Activated naive CD4-positive, alpha-beta T cell treated with anti-CD3 and anti-CD28 coated beads, Interleukin-2, amount 10 ng/mL, durations not matched to agents 7 days and 5 days (primary cell): ENCODE measurements around the gene EXOC2.

Source experiments
- CTCF ChIA-PET: fragments of 350-600 bp; sonication (Branson Sonifier 250); formaldehyde crosslinking; loops from one replicate; lab custom pipeline; 2021; ENCODE audit warnings: antibody characterized with exemption; lab: Charles Lee
- DNase-seq: peaks from one replicate; pipeline ENCODE4 v3.0.0-alpha.2; 2020
- H3K27ac Mint-ChIP-seq: one replicate; pipeline ENCODE4 v1.8.0; 2021; ENCODE audit warnings: mild to moderate bottlenecking, moderate library complexity, mixed read lengths
- H3K27me3 Mint-ChIP-seq: one replicate; pipeline ENCODE4 v1.8.0; 2021; ENCODE audit warnings: mild to moderate bottlenecking, mixed read lengths
- H3K36me3 Mint-ChIP-seq: one replicate; pipeline ENCODE4 v1.8.0; 2021; ENCODE audit warnings: mixed read lengths
- H3K4me1 Mint-ChIP-seq: one replicate; pipeline ENCODE4 v1.8.0; 2021; ENCODE audit warnings: mixed read lengths
- H3K4me3 Mint-ChIP-seq: one replicate; pipeline ENCODE4 v1.8.0; 2021; ENCODE audit warnings: mild to moderate bottlenecking, moderate library complexity, mixed read lengths
- H3K9me3 Mint-ChIP-seq: one replicate; pipeline ENCODE4 v1.8.0; 2021; ENCODE audit warnings: mixed read lengths

EXOC2 gene, protein sequence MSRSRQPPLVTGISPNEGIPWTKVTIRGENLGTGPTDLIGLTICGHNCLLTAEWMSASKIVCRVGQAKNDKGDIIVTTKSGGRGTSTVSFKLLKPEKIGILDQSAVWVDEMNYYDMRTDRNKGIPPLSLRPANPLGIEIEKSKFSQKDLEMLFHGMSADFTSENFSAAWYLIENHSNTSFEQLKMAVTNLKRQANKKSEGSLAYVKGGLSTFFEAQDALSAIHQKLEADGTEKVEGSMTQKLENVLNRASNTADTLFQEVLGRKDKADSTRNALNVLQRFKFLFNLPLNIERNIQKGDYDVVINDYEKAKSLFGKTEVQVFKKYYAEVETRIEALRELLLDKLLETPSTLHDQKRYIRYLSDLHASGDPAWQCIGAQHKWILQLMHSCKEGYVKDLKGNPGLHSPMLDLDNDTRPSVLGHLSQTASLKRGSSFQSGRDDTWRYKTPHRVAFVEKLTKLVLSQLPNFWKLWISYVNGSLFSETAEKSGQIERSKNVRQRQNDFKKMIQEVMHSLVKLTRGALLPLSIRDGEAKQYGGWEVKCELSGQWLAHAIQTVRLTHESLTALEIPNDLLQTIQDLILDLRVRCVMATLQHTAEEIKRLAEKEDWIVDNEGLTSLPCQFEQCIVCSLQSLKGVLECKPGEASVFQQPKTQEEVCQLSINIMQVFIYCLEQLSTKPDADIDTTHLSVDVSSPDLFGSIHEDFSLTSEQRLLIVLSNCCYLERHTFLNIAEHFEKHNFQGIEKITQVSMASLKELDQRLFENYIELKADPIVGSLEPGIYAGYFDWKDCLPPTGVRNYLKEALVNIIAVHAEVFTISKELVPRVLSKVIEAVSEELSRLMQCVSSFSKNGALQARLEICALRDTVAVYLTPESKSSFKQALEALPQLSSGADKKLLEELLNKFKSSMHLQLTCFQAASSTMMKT

DNA sequence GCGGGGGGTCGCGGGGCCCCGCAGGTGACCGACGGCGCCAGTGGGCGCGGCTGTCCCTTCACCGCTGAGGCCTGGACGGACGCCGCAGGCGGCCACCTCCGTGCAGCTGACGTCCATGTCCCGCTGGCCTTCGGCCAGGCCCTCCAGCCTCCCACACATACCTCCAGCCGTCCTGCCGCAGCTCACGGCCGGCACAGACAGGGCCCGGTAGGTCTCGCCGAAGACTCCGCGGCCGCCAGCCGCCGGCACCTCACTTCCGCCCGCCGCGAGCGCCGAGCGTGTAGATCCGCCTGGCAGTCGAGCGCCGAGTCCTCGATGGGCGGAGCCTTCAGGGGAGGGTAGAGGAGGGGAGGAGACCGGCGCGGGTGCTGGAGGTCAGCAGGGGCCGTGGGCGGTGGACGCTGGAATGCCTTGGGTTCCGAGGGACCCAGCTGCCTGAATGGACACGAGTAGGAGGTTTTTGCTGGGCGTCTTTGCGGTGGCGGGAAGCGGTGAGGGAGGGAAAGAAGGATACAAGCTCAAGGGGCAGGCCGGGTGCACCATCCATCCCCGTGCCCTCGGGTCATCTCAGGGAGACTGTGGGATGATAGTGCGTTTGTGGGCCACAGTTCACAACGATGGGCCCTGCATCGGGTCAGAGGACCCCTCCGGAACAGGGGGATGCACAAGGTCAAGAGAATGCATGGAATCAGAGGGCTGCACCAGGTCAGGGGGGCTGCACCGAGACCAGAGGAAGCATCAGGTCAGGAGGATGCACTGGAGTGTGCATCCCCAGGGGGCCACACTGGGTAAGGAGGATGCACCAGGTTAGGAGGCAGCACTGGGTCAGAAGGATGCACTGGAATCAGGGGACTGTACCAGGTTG is at the start of gene EXOC2:
Gene EXOC2 (minus strand): TSS at position 282 of the 865 bp plus-strand sequence. CDS start 55,321 bp downstream, outside the sequence.
- peak within 1 kb of the TSS; percentile 96 for H3K4me3 Mint-ChIP-seq
- peak; percentile 90 for DNase-seq
- H3K4me1 Mint-ChIP-seq = peaks cover 31% of the 10 kb centered on the region
- peak within 1 kb of the TSS; percentile 91 for H3K27ac Mint-ChIP-seq
- CTCF ChIA-PET = interaction anchor here (1.2 to 2.3 kb wide), 3 partner anchors 19 to 545 kb away, joined by 3 to 9 read pairs (median 6); no protein-coding TSS in a partner anchor
- H3K27me3 Mint-ChIP-seq = no peaks in the 10 kb centered on the region
- no peaks in the 10 kb centered on the region for H3K9me3 Mint-ChIP-seq
- H3K36me3 Mint-ChIP-seq = peaks cover 7% of the 10 kb centered on the region

- no peak for DNase-seq
- Mint-ChIP-seq H3K36me3 (no peaks in the 10 kb centered on the region), H3K27me3 (peaks cover 7% of the 10 kb centered on the region), H3K27ac (no peak overlapping the region), H3K4me1 (no peaks in the 10 kb centered on the region), H3K9me3 (no peaks in the 10 kb centered on the region), H3K4me3 (no peak overlapping the region)
- CTCF ChIA-PET = interaction anchor here (0.8 to 1.3 kb wide), 3 partner anchors 13 to 149 kb away, joined by 3 read pairs; no protein-coding TSS in a partner anchor
Observed at GRCh38 chr6:741410-742339, 48.7 kb upstream of the EXOC2 start.

DNA sequence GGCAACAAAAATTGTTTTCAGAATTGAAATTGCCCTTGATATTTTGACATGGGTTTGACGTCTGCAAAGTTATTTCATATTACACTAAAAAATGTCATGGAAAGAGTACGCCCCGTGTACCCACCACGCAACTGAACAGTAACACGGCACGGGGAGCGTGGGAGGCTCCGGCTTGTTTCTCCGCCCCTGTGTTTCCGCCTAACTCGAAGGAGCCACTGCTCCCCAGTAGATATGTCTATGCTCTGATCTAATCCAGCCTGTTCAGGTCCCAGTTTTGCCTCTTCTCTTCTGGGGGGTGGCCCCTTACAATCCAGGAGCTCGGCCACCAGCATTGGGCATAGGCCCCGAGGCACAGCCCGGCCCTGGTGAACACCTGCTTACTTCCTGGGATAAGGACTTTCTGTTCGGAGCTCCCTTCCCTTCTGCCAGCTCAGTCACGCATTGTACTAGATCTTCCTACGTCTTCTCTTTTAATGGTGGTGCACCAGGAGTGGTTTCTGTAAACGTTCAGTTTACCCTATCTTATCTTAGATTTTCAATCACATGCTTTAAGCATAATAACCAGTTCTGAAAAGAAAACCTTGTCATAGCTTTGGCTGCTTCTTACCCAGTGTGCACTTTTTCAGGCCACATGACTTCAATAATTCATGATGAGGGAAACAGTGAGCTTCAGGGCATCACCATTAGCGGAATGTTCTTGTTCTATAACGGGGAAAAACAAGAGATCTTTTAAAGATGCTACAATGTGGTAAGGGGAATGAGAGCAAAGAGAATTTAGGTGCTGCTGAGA is 43.9 kb upstream of the EXOC2 start:
- no peak for DNase-seq
- H3K4me1 Mint-ChIP-seq = no peaks in the 10 kb centered on the region
- H3K36me3 Mint-ChIP-seq = no peaks in the 10 kb centered on the region
- H3K27ac Mint-ChIP-seq = no peak overlapping the region
- H3K27me3 Mint-ChIP-seq = peaks cover 7% of the 10 kb centered on the region
- H3K4me3 Mint-ChIP-seq = no peak overlapping the region
- CTCF ChIA-PET = interaction anchor here (2.0 kb wide), 1 partner anchor 15 kb away, joined by 4 read pairs; no protein-coding TSS in a partner anchor
- no peaks in the 10 kb centered on the region for H3K9me3 Mint-ChIP-seq

GRCh38 chr6:733431-734219 is 40.7 kb upstream of the EXOC2 start:
- CTCF ChIA-PET = interaction anchor here (3.4 kb wide), 1 partner anchor 12 kb away, joined by 14 read pairs; no protein-coding TSS in a partner anchor
- no peak for DNase-seq

GRCh38 chr6:731924-732323 is 39.0 kb upstream of the EXOC2 start:
- no peak overlapping the region for H3K4me3 Mint-ChIP-seq
- CTCF ChIA-PET = interaction anchor here (3.4 kb wide), 1 partner anchor 10 kb away, joined by 14 read pairs; no protein-coding TSS in a partner anchor

More at GRCh38 chr6:733431-734219, 40.7 kb upstream of the EXOC2 start:
- H3K27ac Mint-ChIP-seq = no peak overlapping the region
- H3K27me3 Mint-ChIP-seq = peaks cover 13% of the 10 kb centered on the region
- no peak overlapping the region for H3K4me3 Mint-ChIP-seq
- H3K4me1 Mint-ChIP-seq = no peaks in the 10 kb centered on the region
- H3K36me3 Mint-ChIP-seq = no peaks in the 10 kb centered on the region
- no peaks in the 10 kb centered on the region for H3K9me3 Mint-ChIP-seq

GRCh38 chr6:729606-730320 is 36.8 kb upstream of the EXOC2 start:
- no peaks in the 10 kb centered on the region for H3K36me3 Mint-ChIP-seq
- no peaks in the 10 kb centered on the region for H3K9me3 Mint-ChIP-seq
- CTCF ChIA-PET = interaction anchor here (0.8 kb wide), 1 partner anchor 9 kb away, joined by 3 read pairs; no protein-coding TSS in a partner anchor
- H3K4me1 Mint-ChIP-seq = no peaks in the 10 kb centered on the region
- H3K27me3 Mint-ChIP-seq = peaks cover 34% of the 10 kb centered on the region
- no peak overlapping the region for H3K27ac Mint-ChIP-seq
- DNase-seq = no peak
- H3K4me3 Mint-ChIP-seq = no peak overlapping the region

More at GRCh38 chr6:731924-732323, 39.0 kb upstream of the EXOC2 start:
- Mint-ChIP-seq H3K27me3 (peaks cover 19% of the 10 kb centered on the region), H3K36me3 (no peaks in the 10 kb centered on the region), H3K4me1 (no peaks in the 10 kb centered on the region), H3K9me3 (no peaks in the 10 kb centered on the region), H3K27ac (no peak overlapping the region)
- no peak for DNase-seq

- H3K4me3 Mint-ChIP-seq = no peak overlapping the region
- H3K27me3 Mint-ChIP-seq = peaks cover 45% of the 10 kb centered on the region
- H3K4me1 Mint-ChIP-seq = no peaks in the 10 kb centered on the region
- no peak for DNase-seq
- CTCF ChIA-PET = interaction anchor here (1.1 kb wide), 1 partner anchor 14 kb away, joined by 3 read pairs; no protein-coding TSS in a partner anchor
- no peak overlapping the region for H3K27ac Mint-ChIP-seq
- H3K36me3 Mint-ChIP-seq = no peaks in the 10 kb centered on the region
- H3K9me3 Mint-ChIP-seq = no peaks in the 10 kb centered on the region
Observed at GRCh38 chr6:727856-728255, 34.9 kb upstream of the EXOC2 start.

GRCh38 chr6:723540-723939 is 30.6 kb upstream of the EXOC2 start:
- Mint-ChIP-seq H3K9me3 (no peaks in the 10 kb centered on the region), H3K4me3 (no peak overlapping the region), H3K4me1 (peaks cover 7% of the 10 kb centered on the region), H3K27me3 (peaks cover 46% of the 10 kb centered on the region), H3K27ac (no peak overlapping the region), H3K36me3 (no peaks in the 10 kb centered on the region)
- CTCF ChIA-PET = interaction anchor here (3.7 kb wide), 1 partner anchor 11 kb away, joined by 24 read pairs; no protein-coding TSS in a partner anchor
- DNase-seq = no peak

- CTCF ChIA-PET = interaction anchor here (0.6 to 3.7 kb wide), 18 partner anchors 10 to 534 kb away, joined by 3 to 24 read pairs (median 4); partner anchors contain the start of gene EXOC2
- H3K4me1 Mint-ChIP-seq = peaks cover 7% of the 10 kb centered on the region
- DNase-seq = no peak
Observed at GRCh38 chr6:722608-723007, 29.7 kb upstream of the EXOC2 start.

DNA sequence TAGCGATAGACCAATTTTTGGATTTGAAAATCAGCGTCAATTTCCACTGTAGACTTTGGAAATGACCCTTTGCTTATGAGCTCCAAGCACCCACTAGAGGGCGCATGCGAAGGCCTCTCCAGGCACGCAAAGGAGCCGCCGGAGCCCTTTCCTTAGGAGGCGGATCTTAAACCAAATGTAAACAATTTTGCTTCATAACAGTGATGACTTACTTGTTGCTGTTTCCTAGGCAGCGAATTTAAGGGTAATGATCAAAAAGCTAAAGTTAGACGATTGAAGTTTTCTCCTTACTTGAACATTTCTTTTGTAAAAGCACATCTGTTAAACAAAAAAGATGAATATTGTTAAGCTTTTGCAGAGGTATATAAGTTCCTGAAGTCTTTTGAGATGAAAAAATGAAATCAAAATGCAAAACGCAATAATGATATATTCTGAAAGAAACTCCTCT is 29.2 kb upstream of the EXOC2 start:
- Mint-ChIP-seq H3K27ac (no peak overlapping the region), H3K4me3 (no peak overlapping the region), H3K9me3 (no peaks in the 10 kb centered on the region), H3K36me3 (no peaks in the 10 kb centered on the region), H3K4me1 (peaks cover 7% of the 10 kb centered on the region), H3K27me3 (peaks cover 45% of the 10 kb centered on the region)
- CTCF ChIA-PET = interaction anchor here (0.6 to 3.7 kb wide), 21 partner anchors 10 to 539 kb away, joined by 3 to 24 read pairs (median 3); partner anchors contain the start of gene EXOC2
- peak; percentile 84 for DNase-seq

More at GRCh38 chr6:722608-723007, 29.7 kb upstream of the EXOC2 start:
- Mint-ChIP-seq H3K27me3 (peaks cover 50% of the 10 kb centered on the region), H3K4me3 (no peak overlapping the region), H3K9me3 (no peaks in the 10 kb centered on the region), H3K36me3 (no peaks in the 10 kb centered on the region), H3K27ac (no peak overlapping the region)
